H4 (cell line): Measurements from ENCODE around the gene MCC. TPM values are rescaled to one million over a fixed set of nuclear protein-coding genes. Genes with fewer than 3 reads are reported as not detected.
A peak's percentile ranks its signal among the peaks of the same experiment; 100 is the strongest.

Source experiments
- DNase-seq: peaks from one replicate; pipeline ENCODE4 v3.0.0-alpha.2; 2015; ENCODE audit warnings: low spot score
- total RNA-seq: library from RNA; depleted of rRNA; stranded (reverse); fragments of >200 nt; shearing (Covaris generic); gene quantifications from 2 replicates; pipeline ENCODE4 v1.2.3, GENCODE V29; 2014

Gene MCC
- total RNA-seq, 1 experiment from 2014 or later: 7.9 TPM

DNA sequence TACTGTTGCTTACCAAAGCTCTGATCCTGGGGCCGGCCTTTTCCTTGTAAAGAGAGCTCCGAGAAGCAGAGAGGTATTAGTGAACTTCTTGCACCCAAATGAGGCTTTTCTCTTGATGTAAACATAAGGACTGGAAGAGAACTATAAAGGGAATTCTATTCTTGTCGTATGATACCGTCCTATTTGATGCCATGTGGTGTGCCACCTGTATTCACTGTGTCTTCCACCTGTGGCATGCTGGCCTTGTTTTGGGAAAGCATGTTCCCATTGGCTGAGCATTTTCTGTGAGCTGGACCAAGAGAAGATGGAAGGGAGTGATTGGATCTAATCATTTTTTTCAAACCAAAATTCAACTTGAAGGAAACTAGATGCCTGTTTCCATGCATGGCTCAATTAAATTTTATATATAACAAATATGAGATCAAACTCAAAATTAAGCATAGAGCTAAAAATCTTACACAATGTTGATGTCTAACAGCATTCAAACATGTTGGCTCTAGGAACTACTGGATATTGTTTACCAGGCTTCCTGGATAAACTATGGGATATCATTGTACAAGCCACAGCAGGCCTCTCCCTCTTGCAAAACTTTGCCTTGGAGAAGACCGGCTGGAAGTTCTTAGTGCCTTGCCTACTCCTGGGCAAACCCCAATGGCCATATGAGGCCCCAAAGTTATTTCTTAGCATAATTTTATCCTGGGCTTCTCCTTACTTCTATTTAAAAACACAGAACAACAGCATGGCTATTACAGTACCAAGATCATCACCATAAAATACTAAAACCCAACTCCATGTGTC lies 168.8 kb downstream of the MCC start:
- no peak for DNase-seq

DNA sequence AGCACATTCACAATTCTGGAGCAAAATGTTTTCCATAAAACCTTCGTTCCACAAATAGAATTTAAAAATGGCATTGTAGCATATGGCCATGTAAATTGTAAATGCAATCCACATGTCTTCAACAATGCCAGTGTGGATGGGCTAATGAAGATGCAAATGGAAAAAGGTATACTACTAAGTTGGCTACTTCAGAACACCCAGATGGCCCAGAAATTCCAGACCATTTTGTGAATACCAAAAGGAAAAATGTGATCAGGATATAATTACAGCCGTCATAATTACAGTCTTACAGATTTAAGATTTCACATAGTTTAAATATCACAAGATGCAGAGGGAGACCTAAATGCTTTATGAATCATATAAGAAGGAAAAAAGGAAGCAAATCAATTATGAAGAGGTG lies 170.6 kb downstream of the MCC start:
- no peak for DNase-seq

DNA sequence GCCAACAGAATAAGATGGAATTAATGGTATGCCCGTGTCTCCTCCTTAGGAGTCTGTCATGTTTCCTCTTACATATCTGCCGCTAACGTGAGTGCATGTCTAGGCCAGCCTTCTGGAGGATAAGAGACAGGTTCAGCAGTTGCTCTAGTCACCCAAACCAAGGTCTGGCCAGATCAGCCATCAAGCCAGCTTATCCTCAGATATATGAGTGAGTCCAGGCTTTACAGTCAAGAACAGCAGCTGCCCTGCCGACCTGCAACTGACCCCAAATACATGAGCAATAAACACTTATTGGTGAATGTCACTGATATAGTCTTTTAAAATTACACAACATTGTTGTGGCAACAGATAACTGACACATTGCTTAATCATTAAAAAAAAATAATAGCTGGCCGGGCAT lies 177.0 kb downstream of the MCC start:
- DNase-seq: no peak

DNA sequence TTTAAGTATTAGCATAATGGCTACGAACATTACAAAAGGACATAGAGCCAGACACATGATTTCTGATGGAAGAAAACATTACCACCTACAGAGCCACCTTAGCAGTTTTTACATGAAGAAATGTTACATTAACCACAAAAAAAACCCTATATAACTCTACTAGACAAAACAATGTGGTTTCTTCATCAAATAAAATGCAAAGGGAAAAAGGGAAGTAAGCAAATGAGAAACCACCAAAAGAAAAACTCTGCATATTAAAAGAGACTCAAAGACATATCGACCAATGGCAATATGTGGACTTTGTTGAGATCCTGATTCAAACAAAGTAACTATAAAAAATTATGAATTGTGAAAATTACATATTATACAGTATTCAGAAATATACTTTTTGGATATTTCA lies 186.1 kb downstream of the MCC start:
- no peak for DNase-seq

DNA sequence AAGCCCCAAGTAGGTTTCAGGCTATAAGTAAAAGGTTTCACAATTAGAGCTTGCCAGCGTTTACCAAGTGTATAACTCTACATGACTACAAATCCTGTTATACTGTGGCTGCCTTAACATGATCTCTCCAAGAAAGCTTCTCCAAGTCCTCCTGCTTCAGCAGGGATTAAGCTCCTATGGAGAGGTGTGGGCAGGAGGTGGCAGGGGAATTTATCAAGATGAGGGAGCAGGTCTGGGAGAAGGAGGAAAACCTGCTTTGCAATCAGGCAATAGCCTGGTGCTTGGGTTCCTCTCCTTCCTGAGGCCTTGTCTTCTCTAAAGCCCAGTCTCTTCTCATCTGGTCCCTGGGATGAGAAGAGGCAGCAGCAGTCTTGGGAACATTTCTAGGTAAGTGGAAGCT lies 188.7 kb downstream of the MCC start:
- no peak for DNase-seq

DNA sequence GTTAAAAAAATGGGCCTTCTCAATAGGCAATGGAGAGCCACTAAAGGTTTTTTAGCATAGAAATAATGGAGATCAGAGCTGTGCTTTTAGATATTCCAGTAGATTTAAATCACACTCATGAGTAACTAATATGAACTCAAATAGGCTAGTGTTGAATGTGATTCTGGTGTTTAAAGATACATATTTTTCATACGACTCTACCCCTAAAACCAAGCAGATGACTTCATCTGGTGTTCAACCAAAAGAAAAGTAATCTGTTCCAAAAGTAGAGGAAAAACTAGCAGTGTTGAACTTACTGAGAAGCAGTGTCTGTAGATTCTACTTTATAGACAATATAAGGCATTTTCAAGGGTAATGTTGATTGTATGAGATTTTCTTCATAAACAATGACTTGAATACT lies 191.6 kb downstream of the MCC start:
- no peak for DNase-seq

DNA sequence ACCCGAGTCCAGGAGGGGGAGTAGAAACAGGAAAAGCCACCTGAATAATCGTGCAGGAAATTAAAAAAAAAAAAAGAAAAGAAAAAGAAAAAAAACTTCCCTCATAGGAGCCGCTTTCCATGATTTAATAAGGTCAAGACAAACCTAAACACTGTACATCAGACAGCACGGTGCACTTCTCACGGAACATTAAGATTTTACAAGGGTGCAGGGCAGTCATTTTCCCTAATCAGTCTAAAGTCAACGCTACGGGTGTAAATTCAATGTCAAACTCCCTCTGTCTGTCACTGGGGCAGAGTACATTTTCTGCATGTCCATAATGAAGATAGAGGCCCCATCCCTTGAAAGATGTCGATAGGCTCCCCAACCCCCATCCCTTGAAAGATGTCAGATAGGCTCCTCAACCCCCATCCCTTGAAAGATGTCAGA lies 193.1 kb downstream of the MCC start:
- no peak for DNase-seq

DNA sequence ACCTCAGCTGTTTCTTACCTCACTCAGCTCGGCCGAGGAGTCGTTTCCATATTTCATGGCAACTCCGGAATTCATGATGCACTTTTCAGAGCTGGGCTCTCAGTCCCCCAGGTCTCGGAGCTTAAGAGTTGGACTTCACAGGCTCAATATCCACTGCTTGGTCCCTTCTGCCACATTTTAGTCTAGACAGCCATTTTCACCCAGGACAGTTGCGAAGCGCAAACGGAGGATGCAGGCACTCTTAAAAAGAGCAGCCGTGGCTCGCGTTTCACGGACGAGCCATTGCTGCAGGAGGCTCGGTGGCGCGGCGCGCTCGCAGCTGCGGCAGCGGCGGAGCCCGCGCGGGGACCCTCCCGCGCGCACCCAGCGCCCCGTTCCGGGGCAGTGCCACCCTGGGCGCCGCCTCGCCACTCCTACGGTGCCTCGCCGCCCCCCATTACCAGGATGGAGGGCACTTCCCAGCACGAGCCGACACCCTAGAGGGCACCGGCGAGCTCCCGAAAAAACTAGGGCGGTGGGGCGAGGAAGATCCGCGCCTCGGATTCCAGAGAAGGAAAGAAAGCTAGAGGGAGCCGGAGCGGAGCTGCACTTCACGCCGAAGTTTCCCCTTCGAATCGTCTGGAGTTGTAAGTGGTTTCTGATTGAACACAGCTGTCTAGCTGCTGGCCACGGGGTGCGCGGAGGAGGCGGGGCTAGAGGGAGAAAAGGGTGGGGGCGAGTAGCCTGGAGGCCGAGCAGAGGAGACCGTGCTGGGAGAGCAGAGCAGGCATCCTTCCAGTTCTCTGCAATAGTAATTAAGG lies 193.7 kb downstream of the MCC start:
- peak; percentile 89 for DNase-seq

DNA sequence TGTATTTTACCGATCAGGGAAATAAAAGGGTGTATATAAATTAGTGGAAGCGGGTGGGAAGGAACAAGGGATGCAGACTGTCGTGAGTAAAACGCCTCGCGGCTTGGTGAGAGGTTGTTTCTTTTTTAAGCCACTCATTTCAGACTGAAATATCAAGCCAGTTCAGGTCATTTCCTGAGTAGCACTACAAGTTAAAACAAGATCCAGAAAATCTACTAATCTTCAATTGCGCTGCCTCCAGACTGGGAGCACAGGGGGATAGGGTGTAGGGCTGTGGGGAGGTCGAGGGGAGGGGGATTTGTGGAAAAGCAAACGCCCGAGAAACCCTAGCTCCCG lies 194.3 kb downstream of the MCC start:
- no peak for DNase-seq

DNA sequence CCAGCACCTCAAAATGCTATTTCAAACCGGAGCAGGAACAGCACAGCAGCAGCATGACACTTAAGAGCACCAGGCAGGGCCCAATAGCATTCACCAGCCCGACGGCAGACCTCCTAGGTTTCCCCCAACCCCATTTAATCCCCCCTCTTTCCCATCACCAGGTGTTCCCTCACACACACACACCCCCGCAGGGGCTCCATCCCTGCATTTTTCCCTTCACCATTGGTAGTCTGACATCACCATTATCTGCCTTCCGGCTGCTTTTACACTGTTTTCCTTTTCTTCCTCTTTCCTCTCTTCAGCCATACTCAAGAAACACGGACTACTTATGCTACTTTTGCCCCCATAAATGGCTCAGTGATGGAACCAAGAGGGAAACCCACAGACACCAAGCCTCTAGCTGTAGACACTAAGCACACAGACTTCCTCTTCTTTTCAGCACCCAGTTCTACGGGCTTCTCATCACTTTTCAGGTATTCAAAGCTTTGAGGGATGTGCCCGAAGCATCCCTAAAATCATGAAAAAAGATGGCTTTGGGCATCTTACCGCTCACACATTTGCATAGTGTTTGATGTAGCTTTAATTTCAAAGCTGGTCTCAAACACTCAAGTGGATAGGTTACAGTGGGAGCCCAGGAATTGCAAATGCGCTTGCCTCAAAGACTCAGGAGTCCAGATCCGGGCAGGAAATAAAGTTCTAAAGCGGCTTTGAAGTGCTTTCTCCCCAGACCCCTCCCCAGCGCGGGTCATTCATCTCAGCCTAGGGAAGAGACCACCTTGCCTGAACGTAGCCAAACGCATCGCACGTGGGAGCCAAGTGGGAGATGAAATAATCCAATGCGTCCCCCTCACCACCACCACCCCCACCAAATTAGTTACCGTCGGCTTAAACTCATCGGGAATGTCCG lies 194.9 kb downstream of the MCC start:
- DNase-seq: no peak

DNA sequence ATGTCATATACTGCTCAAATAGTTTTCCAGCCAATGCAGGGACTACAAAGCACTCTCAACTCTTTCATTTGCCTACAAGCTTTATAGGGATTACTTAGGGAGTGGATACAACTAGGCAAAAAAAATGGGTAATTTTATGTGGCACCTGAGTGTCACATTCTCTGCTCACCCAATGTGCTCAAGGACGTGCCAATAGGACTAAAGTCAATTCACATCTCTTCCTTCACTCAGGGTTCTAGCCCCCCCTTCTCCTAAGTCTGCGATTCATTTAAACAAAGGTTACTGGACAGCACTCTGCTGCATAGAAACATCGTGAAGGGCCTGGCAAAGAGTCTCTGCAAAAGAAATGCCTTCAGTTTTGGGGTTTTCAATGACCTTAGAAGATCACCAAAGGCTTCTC lies 195.8 kb downstream of the MCC start:
- DNase-seq: no peak

DNA sequence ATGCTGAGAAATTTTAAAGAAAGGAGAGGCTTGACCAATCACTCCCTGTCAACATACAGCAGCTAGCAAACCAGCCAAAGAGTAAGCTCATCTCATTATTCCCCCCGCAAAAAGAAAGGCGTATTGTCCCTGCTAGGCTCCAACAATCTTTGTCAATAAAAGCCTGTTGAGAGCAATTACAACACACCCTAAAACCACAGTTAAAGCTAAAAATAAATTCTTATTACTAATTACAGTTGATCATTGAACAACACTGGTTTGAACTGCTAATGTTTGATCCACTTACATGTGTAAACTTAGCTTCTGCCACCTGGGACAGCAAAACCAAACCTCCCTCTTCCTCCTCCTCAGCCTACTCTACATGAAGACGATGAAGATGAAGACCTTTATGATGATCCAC lies 204.7 kb downstream of the MCC start:
- DNase-seq: no peak

DNA sequence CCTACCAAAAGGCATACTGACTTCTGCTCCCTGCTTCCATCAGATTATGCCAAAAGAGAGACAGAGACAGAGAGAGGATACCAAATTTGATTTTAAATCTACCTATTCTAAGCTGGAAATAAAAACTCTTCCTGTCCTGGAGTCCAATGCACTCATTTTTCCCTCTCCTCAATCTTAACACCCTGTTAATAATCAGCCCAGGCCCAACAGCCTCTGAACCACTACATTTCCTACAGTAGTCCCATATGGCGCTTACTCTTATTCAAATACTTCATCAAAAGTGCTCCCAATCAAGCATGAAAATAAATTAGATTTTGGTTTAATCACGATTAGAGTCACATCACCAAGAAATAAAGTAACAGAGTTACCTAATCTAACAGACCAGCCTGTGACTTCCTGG lies 205.8 kb downstream of the MCC start:
- no peak for DNase-seq

DNA sequence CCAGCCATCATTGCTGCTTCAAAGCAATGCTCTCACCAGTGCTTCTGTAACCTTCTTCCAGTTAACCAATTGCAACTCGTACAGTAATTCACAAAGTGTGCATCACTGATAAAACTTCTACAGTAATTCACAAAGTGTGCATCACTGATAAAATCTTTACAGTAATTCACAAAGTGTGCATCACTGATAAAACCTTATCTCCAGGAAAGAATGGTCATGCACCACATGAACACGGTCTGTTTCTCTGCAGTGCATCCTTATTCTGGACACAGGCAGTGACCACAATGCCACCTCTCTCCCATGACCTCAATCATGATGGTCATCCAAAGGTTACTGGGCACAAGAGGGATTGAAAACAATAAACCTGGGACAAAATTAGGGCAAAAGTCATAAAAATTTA lies 207.1 kb downstream of the MCC start:
- DNase-seq: no peak

DNA sequence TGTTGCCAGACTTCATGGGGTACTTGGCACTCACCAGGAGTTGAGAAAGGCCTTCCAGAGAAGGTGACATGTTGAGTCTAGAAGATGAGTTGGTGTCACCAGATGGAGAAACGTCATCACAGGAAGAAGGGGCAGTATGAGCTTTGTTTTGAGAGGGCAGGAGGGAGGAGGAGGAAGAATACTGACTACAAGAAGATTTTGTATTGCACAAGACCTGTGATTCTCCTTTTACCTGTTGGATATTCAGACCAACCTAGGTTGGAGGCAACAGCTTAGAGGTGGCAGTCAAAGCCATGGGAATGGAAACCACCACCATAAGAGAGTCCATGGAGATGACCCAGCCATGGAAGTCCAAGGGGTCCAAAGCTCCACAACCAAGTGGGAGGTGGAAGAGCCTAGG lies 207.7 kb downstream of the MCC start:
- DNase-seq: no peak

DNA sequence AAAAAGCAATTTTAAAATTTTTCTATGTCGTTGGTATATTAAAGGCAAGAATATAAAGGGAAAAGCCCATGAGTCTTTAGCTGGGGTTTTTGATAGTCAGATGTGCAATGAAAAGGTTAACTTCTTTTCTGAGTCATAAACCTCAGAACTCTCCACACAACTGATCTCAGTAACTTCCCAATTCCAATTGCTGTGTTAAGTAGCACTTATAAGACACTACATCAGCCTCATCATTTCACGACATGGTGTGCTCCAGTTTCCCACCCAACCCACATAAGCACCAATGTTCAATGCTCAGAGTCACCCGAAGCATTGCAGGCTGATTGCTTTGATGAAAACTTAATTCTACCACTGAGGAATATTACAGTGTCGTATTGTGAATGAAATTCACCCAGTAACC lies 209.3 kb downstream of the MCC start:
- no peak for DNase-seq

DNA sequence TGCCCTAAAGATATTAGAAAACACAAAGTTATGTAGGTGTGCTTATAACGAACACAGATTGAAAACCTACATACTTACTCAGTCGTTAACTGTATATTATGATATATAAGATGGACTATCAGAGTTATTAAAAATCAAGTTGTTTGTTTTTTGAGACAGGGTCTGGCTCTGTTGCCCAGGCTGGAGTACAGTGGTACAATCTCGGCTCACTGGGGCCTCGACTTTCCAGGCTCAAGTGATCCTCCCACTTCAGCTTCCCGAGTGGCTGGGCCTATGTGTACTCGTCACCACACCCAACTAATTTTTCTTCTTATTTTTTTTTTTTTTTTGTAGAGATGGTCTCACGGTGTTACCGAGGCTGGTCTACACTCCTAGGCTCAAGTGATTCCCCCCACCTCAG lies 211.8 kb downstream of the MCC start:
- no peak for DNase-seq

DNA sequence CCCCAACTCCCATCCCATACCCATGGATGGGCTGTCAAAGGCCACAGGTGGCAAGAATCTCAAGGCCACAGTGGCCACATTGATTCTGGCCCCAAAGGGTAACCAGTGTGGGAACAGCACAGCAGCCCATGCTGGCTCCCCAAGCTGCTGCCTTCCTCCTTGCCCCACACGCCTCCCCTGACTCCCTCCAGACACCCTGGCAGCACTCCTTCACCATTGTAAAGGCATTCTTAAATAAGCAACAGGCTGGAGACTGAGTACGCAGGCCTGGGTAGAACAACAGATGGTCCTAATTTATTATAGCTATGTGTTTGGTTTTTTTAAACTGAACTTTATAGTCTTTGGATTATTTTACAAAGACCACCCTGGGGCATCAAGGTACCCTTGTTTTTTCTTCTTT lies 212.3 kb downstream of the MCC start:
- DNase-seq: no peak

DNA sequence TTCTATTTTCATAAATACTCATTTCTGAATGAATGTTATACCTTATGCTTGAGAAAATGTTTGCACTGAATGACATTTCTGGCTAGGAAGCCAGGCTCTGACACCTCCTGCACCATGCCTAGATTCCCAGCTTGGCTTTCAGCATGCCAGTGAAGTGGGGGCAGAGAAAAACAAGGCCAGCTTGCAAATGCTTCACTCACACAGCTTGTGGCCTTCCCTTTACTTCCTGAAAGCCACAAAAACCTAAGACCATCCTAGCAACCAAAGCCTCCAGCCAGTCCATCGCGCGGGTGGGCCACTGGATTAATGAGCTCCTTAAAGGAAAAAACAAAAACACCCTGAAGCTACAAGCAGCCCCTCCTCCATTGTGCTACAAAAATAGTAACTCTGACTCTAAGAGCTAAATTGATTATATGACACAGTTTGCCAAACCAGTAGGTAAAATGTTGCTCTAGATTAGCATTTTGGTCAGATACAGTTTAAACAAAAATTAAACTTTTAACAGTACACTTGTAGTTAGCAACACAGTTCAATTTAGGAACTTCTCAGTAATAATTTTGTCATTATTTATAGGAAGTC lies 213.3 kb downstream of the MCC start:
- no peak for DNase-seq

DNA sequence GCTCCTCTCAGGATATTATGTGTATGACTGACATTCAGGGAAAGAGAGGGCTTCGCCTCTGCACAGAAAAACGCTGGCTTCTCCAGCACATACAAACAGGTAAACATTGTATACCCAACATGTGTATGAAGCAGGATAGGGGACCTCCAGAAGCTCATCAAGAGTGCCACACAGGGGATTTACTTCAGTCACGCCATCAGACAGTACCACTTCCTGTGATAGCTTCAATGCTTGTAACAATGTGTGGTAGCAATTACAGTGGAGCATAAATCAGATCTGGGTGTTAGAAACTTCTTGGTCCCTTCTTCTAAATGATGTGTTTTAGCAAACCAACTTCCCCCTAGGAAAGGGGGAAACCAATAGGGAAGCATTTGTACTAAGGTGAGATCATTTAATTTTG lies 214.3 kb downstream of the MCC start:
- no peak for DNase-seq

DNA sequence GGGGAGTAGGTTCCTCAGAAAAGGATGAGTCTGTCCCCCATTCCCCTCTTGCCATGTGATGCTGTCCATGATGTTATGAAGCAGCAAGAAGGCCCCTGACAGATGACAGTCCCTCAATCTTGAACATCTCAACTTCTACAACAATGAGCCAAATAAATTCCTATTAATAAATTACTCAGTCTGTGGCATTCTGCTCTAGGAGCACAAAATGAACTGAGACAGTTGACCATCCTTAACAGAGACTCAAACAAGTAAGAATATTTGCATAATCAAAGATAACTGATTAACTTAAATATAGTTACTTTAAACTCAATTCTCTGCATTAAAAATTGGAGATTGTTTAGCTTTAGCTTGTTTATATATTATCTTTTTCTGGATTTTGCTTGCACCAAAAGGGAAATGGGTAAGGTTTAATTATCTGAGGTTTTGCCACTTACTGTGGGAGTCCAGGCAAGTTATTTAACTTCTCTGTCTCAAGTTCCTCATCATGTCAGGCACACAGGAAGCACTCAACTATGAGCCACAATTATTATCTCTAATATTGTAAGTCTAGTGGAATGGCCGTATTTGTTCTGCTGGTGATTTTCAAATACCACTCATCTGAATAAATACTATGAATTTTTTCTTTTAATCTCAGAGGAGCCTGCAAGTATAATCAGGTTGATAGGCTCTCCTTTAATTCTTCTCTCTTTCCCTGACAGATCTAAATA lies 216.4 kb downstream of the MCC start:
- DNase-seq: no peak
